ENCODE results near the gene DRD2. TPM values are rescaled to one million over a fixed set of nuclear protein-coding genes. Genes with fewer than 3 reads are reported as not detected.
"Not testable (repeated sequence)": the region's sequence is repeated elsewhere in the genome, so short reads cannot be mapped to it uniquely, and the experiment has no call there.

Gene DRD2
- not detected for total RNA-seq

DNA sequence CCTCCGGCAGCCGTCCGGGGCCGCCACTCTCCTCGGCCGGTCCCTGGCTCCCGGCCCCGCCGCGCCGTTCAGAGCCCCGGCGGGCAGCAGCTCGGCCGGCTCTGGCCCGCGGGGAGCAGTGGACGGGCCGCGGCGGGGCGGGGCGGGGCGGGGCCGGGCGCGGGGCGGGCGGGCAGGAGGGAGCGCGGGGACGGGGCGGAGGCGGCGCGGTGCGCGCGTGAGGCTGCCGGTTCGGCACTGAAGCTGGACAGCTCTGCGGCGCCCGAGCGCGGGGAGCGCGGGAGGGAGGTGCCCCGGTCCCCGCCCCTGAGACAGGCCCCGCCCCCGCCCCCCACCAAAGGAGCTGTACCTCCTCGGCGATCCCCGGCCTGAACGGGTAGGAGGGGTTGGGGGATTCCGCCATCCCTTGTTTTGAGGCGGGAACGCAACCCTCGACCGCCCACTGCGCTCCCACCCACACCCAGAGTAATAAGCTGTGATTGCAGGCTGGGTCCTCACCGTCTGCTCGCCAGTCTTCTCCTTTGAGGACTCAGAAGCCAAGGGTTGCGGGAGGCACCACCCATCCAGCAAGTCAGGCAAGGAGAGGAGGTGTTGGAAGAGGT is at the start of gene DRD2:
DRD2 (minus strand) TSS at position 239 of the 602 bp plus-strand sequence. CDS start 50,747 bp downstream, outside the sequence.
- DNase-seq, result no peak

DNA sequence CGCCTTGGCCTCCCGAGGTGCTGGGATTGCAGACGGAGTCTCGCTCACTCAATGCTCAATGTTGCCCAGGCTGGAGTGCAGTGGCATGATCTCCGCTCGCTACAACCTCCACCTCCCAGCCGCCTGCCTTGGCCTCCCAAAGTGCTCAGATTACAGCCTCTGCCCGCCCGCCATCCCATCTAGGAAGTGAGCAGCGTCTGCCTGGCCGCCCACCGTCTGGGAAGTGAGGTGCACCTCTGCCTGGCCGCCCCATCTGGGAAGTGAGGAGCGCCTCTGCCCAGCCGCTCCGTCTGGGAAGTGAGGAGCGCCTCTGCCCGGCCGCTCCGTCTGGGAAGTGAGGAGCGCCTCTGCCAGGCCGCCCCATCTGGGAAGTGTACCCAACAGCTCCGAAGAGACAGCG is 48.7 kb upstream of the DRD2 start:
- DNase-seq, result not testable (repeated sequence)

DNA sequence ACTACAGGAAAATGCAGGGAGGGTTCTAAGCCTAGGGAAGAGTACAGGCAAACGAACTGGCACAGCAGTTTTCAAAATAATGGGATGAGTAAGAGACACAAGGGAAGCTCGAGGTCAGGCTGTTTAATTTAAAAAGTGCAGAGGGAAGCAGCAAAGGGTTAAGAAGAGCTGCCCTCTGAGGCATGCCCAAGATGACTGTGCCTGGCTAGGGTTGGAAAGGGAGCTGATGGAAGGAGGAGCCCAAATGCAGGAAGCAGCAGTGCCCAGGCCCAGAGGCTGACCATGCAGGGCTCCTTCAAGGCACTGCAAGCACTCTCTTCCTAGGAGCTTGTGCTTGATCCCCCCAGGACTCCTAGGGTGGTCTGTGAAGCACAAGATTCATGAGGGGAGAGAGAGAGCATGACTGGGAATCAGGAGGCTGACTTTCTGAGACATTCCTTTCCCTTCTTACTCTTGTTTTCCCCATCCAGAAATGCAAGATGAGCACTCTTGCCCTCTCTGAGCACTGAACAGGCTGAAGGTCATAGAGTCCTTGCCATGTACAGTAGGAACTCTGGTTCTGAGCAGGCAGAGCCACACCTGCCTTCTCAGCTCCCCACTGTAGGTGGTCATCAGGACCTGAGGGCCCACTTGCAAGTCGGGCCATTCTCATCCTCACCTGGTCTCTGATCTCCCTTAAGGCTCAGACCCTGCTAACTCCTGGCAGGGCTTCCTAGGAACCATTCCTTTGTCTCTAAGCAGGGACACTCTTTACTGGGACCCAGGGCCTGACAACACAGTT is 46.7 kb upstream of the DRD2 start:
- no peak for DNase-seq

DNA sequence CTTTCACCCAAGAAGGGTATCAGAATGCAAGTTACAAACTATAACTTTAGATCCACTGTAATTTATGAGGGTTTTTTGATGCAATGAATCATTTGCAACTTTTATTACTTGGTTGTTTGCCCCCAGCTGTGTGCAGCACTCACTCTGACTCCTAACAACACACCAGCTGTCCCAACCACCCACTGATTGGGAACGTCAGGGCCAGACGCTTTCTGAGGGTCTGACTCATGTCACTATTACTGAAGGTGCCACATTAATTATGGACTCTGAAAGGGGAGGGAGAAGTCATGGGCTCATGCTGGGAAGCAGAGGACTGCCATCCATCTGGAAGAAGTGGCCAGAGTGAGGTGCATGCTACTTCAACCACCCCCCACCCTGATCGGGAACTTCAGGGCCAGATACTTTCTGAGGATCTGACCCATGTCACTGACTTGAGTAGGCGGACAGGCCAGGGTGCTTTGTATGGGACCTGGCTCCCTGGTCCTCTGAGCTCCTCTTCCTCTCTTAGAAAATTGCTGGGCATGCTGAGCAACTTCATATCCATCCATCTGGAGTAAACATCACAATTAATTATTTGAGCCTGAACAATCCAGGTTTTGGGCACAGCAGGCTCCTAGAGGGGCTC is 44.9 kb upstream of the DRD2 start:
- DNase-seq, result no peak

DNA sequence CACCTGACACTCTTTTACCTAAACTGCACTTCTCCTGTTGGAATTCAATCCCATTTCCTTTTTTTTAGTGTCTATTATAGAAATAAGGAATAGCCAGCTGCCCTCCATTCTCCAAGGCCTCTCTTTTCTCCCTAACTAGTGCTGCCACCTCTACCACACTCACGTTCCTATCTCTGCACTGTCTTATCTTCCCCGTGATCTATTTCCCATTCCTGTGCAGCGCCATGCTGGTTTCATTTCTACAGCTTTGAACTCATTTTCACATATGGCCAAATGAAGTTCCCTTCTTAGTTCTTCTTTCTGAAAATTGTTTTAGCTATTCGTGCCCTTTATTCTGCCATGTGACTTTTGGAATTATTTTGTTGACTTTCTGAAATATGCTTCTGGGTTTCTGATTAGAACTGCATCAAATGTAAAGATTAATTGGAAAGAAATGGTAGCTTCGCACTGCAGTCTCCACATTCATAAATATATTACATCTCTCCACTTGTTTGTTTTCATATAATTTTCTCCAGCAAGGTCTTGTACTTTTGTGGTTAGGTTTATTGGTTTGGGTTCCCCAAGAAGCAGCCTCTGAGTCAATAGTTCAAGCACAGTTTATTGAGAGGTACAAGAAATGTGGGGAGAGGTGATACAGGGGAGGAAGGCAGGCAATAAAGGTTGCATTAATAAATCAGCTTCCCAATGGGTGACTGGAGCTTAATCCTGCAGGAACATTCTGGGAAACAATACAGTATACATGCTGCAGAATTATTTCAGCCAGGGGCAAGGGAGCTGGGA is 43.7 kb upstream of the DRD2 start:
- no peak for DNase-seq

DNA sequence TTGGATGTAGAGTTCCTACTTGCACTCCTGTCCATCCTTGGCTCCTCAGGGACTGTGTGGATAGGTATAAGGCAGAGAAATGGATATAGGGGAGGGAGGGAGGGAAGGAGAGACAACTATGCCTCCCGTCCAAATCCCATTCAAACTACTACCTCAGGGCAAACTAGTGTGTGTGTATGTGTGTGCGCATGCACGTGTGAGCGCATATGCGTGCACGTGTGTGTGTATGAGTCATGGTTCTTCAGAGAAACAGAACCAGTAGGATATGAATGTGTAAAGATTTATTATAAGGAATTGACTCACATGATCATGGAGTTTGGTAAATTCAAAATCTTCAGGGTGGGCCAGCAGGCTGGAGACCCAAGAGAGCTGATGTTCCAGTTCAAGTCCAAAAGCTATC is 42.2 kb upstream of the DRD2 start:
- DNase-seq, result no peak

DNA sequence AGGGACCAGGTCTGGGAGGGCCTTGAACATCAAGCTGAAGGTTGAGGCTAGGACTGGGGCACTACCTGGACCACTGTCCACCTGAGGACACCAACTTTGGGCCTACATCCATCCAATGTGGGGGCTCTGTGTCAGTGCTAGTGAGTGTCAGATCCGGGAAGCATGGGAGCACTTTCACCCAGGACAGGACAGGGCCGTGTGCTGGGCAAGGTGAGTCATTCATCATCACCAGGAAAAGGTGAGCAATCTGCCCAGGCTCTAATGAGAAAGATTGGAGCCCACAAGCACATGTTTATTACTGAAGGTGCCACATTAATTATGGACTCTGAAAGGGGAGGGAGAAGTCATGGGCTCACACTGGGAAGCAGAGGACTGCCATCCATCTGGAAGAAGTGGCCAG is 39.7 kb upstream of the DRD2 start:
- no peak for DNase-seq

DNA sequence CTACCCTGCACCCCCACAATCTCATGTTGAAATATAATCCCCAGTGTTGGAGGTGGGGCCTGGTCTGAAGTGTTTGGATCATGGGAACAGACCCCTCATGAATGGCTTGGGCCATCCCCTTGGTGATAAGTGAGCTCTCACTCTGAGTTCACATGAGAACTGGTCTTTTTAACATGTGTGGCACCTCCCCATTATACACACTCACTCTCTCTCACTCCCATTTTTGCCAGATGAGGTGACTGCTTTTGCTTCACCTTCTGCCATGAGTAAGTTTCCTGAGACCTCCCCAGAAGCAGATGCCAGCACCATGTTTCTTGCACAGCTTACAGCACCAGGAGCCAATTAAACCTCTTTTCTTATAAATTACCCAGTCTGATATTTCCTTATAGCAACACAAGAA is 32.1 kb upstream of the DRD2 start:
- no peak for DNase-seq

DNA sequence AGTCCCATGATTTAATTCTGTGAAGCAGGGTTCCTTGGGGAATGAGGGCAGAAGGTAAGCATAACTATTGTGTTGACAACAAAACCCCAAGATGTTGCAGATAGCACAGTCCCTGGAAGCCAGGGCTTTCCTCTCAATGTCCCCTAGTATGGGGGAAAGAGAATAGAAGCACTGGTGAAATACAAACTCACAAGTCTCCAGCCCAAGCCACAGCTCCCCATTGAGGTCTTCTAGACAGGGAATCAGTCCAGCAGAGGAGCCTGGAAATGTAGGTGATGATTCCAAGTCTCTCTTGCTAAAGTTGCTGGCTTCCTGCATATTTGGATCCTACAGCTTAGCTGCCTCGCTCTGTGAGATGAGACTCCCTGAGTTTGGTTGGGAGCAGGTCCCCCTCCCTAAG is 31.7 kb upstream of the DRD2 start:
- DNase-seq, result no peak

DNA sequence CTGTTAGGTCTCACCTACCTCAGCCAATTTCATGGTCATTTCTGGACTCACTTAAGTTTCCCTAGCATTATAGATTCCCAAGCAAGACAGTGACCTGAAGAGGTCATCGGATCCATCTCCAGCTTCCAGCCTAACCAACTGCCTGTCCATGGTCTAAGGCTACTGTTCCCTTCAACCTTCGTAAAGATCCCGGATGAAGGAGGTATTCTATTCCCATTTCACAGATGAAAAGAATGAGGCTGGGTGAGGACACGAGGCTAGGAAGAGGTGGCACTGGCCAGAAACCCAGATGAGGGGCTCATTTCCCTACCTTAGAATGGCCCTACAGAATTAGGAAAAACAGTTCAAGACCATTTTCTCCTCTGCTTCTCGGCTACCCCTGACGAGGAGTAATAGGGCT is 31.3 kb upstream of the DRD2 start:
- no peak for DNase-seq

DNA sequence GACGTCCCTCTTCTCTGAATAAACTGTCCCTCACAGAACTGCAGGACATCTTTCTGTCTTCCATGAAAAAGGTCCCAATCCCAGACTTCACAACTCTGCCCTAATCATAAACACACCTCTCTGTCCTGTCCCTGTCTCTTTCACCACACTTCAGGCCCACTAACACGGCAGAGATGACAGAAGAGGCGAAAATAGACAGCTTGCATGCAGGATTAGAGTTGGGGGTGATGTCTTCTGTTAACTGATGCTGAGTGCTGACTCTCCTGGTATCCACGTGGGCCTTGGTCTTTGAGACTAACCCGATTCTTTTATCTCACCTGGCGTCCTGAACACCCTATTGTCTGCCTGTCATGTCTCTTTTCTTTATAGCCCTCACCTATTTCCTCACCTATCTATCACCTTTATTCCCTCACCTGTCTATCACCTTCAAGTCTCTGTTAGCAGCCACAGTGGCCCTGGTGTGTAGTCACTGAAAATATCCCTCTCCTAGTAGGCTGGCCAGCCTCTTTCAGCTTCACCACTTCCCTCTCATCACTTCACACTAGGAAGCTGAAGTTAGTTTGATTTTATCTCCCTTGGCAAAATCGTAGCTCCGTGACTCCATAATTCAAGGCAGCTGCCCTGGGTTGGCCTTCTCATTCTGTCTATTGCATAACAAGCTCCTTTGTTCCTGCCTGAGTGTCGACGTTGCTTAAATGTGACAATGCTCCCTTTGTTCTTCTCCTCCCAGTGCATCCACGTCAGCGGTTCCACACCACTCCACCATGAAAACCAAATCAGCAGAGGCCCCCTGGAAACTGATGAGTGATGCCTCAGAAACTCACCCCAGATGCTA is 30.6 kb upstream of the DRD2 start:
- DNase-seq, result peak; percentile 19

DNA sequence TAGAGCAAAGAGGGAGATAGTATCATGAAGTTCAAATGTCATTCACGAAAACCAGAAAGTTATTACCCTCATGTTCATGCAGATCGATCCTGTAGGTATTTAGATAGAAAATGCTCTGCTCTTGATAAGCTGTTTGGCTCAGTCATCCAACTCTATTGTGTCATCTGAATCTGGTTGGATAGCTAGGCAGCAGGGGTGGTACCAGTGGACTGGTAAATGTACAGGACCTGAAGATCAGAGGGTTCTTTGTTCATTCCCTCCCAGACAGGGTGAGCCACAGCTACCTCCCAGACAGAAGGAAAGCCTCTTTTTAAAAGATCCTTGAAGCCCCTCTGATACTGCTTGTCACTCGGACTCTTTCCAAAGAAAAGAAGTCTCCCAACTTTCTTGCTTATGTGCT is 29.8 kb upstream of the DRD2 start:
- no peak for DNase-seq

DNA sequence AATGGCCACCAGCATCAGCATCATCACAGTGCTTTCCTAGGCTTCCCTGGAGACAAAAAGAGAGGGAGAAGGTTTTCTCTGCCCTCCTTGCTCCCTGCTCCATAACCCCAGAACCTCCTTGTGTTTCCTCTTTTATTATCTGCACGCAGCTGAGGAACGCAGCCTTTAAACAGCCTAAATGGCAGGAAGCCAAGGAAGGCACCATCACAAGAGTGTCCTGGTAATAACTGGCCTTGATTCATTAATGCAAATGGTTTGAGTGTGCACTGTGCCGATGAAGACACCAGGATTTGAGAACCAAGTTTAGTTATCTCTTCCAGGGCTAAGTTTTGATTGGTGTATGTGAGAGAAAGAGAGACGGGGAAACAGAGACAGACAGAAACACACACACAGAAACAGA is 29.4 kb upstream of the DRD2 start:
- no peak for DNase-seq

DNA sequence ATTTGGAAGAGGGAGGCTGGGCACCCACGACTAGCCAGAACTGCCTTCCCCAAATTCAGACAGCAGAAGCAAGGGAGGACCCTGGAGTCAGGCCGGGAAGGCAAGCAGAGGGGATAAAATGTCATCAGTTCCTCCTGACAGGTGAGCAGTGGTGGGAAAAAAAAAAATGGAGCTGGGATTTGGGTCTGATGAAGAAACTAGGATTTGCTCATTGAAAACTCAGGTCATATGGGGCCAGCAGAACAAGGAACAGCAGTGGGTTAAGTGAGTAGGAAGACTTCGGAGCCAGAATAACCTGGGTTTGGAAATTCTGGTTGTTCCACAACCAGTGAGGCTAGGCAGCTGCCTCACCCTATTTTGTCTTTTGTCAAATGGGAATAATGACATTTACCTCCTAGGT is 28.9 kb upstream of the DRD2 start:
- DNase-seq, result no peak

DNA sequence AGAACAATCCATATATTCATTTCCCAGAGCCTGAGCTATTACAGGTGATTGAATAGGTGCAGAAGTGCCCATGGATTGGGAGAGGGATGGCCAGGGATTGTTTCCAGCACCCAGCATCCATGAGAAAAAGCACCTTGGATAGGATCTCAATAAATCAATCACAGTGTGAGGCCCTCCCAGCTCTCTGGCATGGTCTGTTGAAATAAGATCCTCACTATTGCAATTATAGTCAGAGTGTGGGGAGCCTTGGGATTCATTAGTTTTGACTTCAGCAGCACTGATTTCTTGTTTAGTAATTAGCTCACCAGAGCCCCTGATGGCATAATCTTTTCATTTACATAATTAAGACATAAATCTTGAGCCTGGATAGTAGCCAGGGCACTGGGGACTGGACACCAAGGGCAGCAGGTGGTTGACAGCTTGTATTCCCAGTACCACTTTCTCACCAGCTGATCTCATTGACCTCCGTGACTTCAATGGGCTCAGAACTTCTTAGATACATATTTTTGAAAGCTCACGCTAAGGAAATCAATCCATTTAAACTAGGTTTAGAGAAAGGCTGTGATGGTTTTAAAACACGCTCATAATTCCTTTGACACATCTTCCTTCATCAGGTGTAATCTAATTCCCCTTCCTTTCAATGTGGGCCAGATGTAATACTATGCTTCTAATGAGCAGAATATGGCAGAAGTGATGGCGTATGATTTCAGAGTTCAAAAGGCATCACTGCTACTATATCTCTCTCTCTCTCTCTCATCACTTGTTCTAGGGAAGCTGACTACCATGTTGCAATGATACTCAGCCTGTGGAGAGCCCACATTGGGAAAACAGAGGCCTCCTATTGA is 22.1 kb upstream of the DRD2 start:
- DNase-seq, result no peak

DNA sequence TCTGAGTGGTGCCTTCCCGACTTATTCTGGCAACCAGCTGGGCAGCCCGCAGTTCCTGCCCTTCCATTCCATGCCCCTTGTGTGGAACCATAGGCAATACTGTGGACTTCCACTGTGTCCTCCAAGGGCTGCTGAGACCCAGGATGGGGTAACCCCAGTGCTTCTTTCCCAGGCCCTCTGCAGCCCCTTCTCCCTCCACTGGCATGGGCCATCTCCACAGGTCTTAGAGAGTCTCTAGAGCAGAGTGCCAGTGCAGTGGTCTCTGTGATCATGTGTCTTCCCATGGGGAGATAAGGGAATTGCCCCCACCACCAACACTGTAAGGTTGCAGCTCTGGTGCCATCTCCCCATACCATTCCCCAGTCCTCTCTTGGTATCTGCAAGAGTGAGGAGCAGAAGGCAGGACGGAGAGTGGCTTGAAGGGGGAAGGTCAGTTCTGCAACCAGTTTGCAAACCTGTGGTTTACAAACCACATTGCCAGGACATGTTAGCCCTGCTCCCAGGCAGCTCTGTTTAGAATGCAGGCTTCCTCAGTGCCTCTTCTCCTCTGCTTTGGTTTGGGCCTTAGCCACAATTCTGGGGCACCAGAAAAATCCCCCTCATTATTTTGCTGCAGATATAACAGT is 20.9 kb upstream of the DRD2 start:
- no peak for DNase-seq

DNA sequence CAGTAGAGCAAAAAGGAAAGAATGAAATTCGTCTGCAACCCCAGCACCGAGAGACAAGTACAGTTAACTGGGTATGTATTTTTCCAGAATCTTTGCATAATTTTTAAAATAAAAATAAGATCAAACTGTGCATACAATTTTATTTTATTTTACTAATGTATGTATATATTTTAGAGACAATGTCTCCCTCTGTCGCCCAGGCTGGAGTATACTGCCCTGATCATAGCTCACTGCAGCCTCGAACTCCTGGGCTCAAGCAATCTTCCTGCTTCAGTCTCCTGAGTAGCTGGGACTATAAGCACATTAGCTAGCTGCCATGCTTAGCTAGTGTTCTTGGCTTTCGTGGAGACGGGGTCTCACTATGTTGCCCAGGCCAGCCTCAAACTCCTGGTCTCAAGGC is 18.8 kb upstream of the DRD2 start:
- no peak for DNase-seq

DNA sequence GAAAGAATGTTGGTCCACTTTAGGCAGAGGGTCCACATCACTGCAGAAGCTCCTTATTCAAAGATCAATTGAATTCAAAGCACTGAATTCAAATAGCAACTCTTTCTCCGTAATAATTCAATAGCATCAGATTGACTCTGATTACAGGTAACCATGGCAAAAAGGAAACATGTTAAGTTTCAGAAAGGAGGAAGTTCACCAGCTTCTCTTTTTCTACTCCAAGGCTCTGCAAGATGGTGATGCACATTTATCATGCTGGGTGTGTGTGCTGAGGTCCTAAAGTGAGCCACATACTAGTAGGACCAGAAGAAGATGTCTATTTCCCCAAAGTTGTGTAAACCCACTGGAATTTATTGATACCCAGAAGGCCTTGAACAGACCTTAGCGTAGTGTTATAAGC is 18.0 kb upstream of the DRD2 start:
- no peak for DNase-seq

DNA sequence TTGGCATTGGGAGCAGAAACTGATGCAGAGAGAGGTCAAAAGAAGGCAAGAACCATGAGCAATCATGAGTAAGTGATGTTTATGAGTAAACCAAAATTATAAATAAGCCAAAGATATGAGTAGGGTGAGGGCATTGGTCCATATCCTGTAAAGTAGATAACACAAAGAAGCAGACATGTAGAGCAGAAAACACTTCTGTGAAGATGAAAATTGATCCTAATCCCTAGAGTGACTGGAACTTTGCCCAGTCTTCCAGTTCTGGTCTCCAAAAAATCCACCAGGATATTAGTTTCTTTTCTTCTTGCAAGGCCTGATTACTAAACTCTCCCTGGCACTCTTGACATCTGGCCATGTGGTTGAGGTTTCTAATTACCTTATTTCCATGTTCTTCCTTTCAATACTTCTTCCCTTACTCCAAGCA is 13.7 kb upstream of the DRD2 start:
- no peak for DNase-seq

DNA sequence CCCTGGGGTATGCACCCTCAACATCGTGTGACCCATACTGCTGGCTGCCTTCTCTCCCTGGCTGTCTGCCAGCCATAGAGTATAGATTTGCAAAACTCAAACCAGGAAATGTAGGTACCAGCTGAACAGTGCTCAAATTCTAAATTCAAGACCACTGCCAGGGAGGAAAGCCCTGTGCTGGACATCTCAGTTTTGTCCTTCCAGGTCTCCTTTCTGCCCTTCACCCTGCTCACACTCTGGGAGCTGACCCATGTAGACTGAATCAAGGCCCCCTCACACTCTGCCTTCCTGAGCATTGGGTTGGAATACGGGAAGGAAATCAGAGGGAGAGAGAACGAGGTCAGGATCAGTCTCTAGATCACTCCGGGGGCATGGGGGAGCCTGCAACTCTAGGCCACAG is 12.4 kb upstream of the DRD2 start:
- no peak for DNase-seq

DNA sequence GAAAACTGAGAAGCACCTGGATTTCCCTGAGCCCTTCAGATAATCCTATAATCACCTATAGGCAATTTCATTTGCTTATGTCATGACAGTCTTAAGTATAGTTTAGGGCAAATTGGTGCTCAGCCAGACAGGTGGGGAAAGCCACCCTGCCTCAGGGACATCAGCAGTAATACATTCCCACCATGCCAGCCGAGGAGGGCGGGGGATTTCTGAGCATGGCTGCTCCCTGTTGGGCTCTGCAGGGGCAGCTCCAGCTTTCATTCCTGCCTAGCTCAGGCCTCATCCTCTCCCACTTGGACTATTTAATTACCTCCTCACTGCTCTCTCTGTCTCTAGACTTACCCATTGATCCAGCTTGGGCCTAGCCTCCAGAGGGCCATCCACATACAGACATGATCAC is 9.0 kb upstream of the DRD2 start:
- DNase-seq, result no peak

Measured in occipital lobe (tissue), 2 donors.